Endodermal cell (in vitro differentiated cells): ENCODE results near the gene ROBO1. TPM values are rescaled to one million over a fixed set of nuclear protein-coding genes. Genes with fewer than 3 reads are reported as not detected.

Experiments used
- DNase-seq: peaks from one replicate; pipeline ENCODE4 v3.0.0-alpha.2; 2017
- H3K27ac ChIP-seq: 2 replicates; pipeline ENCODE4 v1.5.1; 2013; ENCODE audit warnings: mild to moderate bottlenecking, low read depth, low read length, moderate library complexity
- H3K27me3 ChIP-seq: 2 replicates; pipeline ENCODE4 v1.6.1; 2013; ENCODE audit warnings: mild to moderate bottlenecking, low read length, moderate library complexity; ENCODE audit not compliant: insufficient read depth, control insufficient read depth, poor library complexity, severe bottlenecking
- H3K36me3 ChIP-seq: 2 replicates; pipeline ENCODE4 v1.7.0; 2013; ENCODE audit warnings: mild to moderate bottlenecking, low read length, moderate library complexity; ENCODE audit not compliant: control insufficient read depth, insufficient read depth
- H3K4me1 ChIP-seq: one replicate; pipeline ENCODE4 v1.7.0; 2013; ENCODE audit warnings: low read length; ENCODE audit not compliant: control insufficient read depth, insufficient read depth
- H3K4me3 ChIP-seq: 2 replicates; pipeline ENCODE4 v1.5.1; 2013; ENCODE audit warnings: mild to moderate bottlenecking, low read length, moderate library complexity
- H3K9ac ChIP-seq: 2 replicates; pipeline ENCODE4 v1.6.1; 2013; ENCODE audit warnings: mild to moderate bottlenecking, low read length, moderate library complexity; ENCODE audit not compliant: poor library complexity, severe bottlenecking; ENCODE audit errors: extremely low read depth
- H3K9me3 ChIP-seq: 2 replicates; pipeline ENCODE4 v1.6.1; 2013; ENCODE audit warnings: mild to moderate bottlenecking, low read length, moderate library complexity; ENCODE audit not compliant: control insufficient read depth
- H3K27ac Mint-ChIP-seq: 2 replicates; pipeline ENCODE4 v1.8.0; 2020; ENCODE audit warnings: mixed read lengths
- H3K27me3 Mint-ChIP-seq: 2 replicates; pipeline ENCODE4 v1.8.0; 2021; ENCODE audit warnings: mild to moderate bottlenecking, mixed read lengths; ENCODE audit not compliant: insufficient read depth
- H3K36me3 Mint-ChIP-seq: 2 replicates; pipeline ENCODE4 v1.8.0; 2020; ENCODE audit warnings: low read depth, mixed read lengths
- H3K4me1 Mint-ChIP-seq: 2 replicates; pipeline ENCODE4 v1.8.0; 2020; ENCODE audit warnings: mixed read lengths
- H3K4me3 Mint-ChIP-seq: 2 replicates; pipeline ENCODE4 v1.8.0; 2020; ENCODE audit warnings: mild to moderate bottlenecking, moderate library complexity, mixed read lengths
- H3K9me3 Mint-ChIP-seq: 2 replicates; pipeline ENCODE4 v1.8.0; 2020; ENCODE audit warnings: mild to moderate bottlenecking, mixed read lengths
- WGBS, 2 experiments: methylation state at CpG; one replicate each; pipeline versions ENCODE4 v1.1.5 to v1.1.7; 2013; ENCODE audit warnings: missing lambda C conversion rate in 2 of 2, mixed read lengths in 1 of 2; ENCODE audit not compliant: insufficient coverage in 1 of 2, insufficient read length in 1 of 2; 5-methylcytosine and 5-hydroxymethylcytosine counted together
- total RNA-seq, 2 donors: library from RNA; stranded (reverse); fragmentation: NEBNext Ultra II Directional in 1 of 2; extraction: Animal tissue kit (Norgen Biotek cat#: 25700) in 1 of 2; gene quantifications; 2 replicates in 1 of 2; 3 replicates in 1 of 2; pipeline ENCODE4 v1.2.1, GENCODE V29; 2021
- TF ChIP-seq, protein P1 (sequence below): fragments of 200-600 bp; sonication (generic); conservative IDR thresholded peaks from 2 replicates; pipeline ENCODE4 v1.5.0; 2021; ENCODE audit warnings: antibody characterized with exemption, mild to moderate bottlenecking

The ROBO1 gene
- total RNA-seq, 2 donors from 2014 or later: 74.8 to 75.9 TPM

- Histone ChIP-seq H3K27ac (no peak overlapping the region), H3K9me3 (no peaks in the 10 kb centered on the region), H3K36me3 (no peaks in the 10 kb centered on the region), H3K9ac (no peak overlapping the region), H3K27me3 (no peaks in the 10 kb centered on the region), H3K4me1 (no peaks in the 10 kb centered on the region), H3K4me3 (no peak overlapping the region)
- Mint-ChIP-seq H3K4me1 (peaks cover 9% of the 10 kb centered on the region), H3K36me3 (no peaks in the 10 kb centered on the region), H3K9me3 (no peaks in the 10 kb centered on the region), H3K27ac (no peak overlapping the region), H3K4me3 (no peak overlapping the region), H3K27me3 (no peaks in the 10 kb centered on the region)
- no peak for DNase-seq
- WGBS, 2 experiments: 75 to 89% methylated on average over 1 to 4 of the region's 4 CpGs
- TF ChIP-seq, protein P1, sequence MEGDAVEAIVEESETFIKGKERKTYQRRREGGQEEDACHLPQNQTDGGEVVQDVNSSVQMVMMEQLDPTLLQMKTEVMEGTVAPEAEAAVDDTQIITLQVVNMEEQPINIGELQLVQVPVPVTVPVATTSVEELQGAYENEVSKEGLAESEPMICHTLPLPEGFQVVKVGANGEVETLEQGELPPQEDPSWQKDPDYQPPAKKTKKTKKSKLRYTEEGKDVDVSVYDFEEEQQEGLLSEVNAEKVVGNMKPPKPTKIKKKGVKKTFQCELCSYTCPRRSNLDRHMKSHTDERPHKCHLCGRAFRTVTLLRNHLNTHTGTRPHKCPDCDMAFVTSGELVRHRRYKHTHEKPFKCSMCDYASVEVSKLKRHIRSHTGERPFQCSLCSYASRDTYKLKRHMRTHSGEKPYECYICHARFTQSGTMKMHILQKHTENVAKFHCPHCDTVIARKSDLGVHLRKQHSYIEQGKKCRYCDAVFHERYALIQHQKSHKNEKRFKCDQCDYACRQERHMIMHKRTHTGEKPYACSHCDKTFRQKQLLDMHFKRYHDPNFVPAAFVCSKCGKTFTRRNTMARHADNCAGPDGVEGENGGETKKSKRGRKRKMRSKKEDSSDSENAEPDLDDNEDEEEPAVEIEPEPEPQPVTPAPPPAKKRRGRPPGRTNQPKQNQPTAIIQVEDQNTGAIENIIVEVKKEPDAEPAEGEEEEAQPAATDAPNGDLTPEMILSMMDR: no peak
These were observed 929.4 kb downstream of the ROBO1 start for GRCh38 chr3:78838362-78838761.

DNA sequence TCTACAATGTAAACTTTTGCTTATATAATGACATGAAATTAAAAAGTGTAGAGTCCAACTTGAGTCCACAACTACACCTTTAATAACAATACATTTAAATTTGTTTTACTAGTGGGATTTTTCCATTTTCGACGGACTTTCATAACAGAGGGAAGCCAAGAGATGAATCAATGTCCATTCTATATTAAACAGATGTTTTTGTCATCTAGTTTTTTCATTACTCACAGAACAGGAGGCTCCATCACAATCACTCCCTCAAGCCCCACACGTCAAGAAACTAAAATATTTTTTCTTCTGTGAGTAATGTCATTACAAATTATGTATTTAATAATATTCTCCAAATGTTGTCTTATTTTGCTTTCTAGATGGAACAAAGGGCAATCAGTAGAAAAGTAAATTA lies 932.9 kb downstream of the ROBO1 start:
- 84% methylated on average over 2 of the region's 3 CpGs; no CpG with 5 or more reads in 1 of the 2 experiments for WGBS, 2 experiments
- TF ChIP-seq, protein P1: no peak
- Histone ChIP-seq H3K9me3 (peaks cover 8% of the 10 kb centered on the region), H3K9ac (no peak overlapping the region), H3K27ac (no peak overlapping the region), H3K4me1 (no peaks in the 10 kb centered on the region), H3K27me3 (no peaks in the 10 kb centered on the region), H3K4me3 (no peak overlapping the region), H3K36me3 (no peaks in the 10 kb centered on the region)
- no peak for DNase-seq
- Mint-ChIP-seq H3K4me1 (peaks cover 9% of the 10 kb centered on the region), H3K9me3 (no peaks in the 10 kb centered on the region), H3K27me3 (no peaks in the 10 kb centered on the region), H3K4me3 (no peak overlapping the region), H3K27ac (no peak overlapping the region), H3K36me3 (no peaks in the 10 kb centered on the region)

DNA sequence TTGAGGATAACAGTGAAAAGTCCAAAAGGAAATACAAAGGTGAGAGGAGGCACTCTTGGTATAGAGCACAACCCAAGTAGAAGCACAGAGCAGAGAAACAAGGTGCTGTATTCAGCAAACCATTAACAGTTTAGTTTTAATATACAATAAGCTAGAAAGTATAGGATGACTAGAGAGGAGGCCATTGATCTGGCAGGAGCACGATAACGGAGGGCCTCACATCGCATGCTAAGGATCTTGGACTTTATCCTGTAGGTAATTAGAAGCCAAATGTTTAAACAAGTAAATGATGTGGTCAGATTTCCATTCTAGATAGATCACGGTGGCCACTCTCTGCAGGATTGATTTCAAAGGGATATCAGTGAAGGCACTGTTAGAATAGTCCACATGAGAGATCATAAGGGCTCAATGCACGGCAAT lies 935.0 kb downstream of the ROBO1 start:
- TF ChIP-seq, protein P1: no peak
- Histone ChIP-seq H3K27me3 (no peaks in the 10 kb centered on the region), H3K9ac (no peak overlapping the region), H3K9me3 (peaks cover 9% of the 10 kb centered on the region), H3K27ac (no peak overlapping the region), H3K36me3 (no peaks in the 10 kb centered on the region), H3K4me3 (no peak overlapping the region), H3K4me1 (no peaks in the 10 kb centered on the region)
- Mint-ChIP-seq H3K4me1 (no peaks in the 10 kb centered on the region), H3K9me3 (no peaks in the 10 kb centered on the region), H3K36me3 (no peaks in the 10 kb centered on the region), H3K27me3 (no peaks in the 10 kb centered on the region), H3K27ac (no peak overlapping the region), H3K4me3 (no peak overlapping the region)
- DNase-seq: no peak
- WGBS, 2 experiments: 80 to 96% methylated on average over 4 to 5 of the region's 5 CpGs
